CD4-positive, alpha-beta T cell (primary cell): ENCODE data around the gene VSX2. TPM values are rescaled to one million over a fixed set of nuclear protein-coding genes. Genes with fewer than 3 reads are reported as not detected.

ENCODE experiments used
- ATAC-seq: fragments of 200-7000 bp; cut with Tn5 transposase; one replicate; pipeline ENCODE4 v1.10.0; 2022; ENCODE audit warnings: mild to moderate bottlenecking; ENCODE audit not compliant: poor library complexity
- CTCF ChIA-PET: fragments of 350-600 bp; sonication (Branson Sonifier 250); formaldehyde crosslinking; loops from one replicate; lab custom pipeline; 2021; ENCODE audit warnings: antibody characterized with exemption, inconsistent platforms; lab: Charles Lee
- POLR2A ChIA-PET: fragments of 350-600 bp; sonication (Branson Sonifier 250); formaldehyde crosslinking; loops from one replicate; lab custom pipeline; 2021; ENCODE audit warnings: antibody characterized with exemption, inconsistent platforms; lab: Charles Lee
- DNase-seq, 14 experiments: peaks; one replicate each; pipeline ENCODE4 v3.0.0-alpha.2; 2013 to 2020; ENCODE audit warnings: mixed read lengths in 2 of 14
- H3K27ac ChIP-seq, 2 donors: one replicate each; pipeline versions ENCODE4 v1.5.1 to v1.7.0; 2013; ENCODE audit warnings: low read length in 2 of 2, low read depth in 1 of 2, mild to moderate bottlenecking in 1 of 2
- H3K27me3 ChIP-seq, 2 experiments: 1 replicate in 1 of 2; 2 replicates in 1 of 2; pipeline versions ENCODE4 v1.6.1 to v1.7.0; 2013; ENCODE audit warnings: low read length in 2 of 2, control low read depth in 1 of 2, mild to moderate bottlenecking in 1 of 2, moderate library complexity in 1 of 2; ENCODE audit not compliant: insufficient read depth in 2 of 2, control insufficient read depth in 1 of 2
- H3K36me3 ChIP-seq: one replicate; pipeline ENCODE4 v1.6.1; 2013; ENCODE audit warnings: low read length, control low read depth; ENCODE audit not compliant: insufficient read depth
- H3K4me1 ChIP-seq: one replicate; pipeline ENCODE4 v1.6.1; 2013; ENCODE audit warnings: low read length, control low read depth; ENCODE audit not compliant: insufficient read depth
- H3K4me3 ChIP-seq: one replicate; pipeline ENCODE4 v1.5.1; 2013; ENCODE audit warnings: mild to moderate bottlenecking, low read length, moderate library complexity
- H3K9me3 ChIP-seq, 2 experiments: 1 replicate in 1 of 2; 2 replicates in 1 of 2; pipeline versions ENCODE4 v1.6.1 to v1.7.0; 2013; ENCODE audit warnings: low read length in 2 of 2, mild to moderate bottlenecking in 2 of 2, control low read depth in 1 of 2, moderate library complexity in 1 of 2; ENCODE audit not compliant: control insufficient read depth in 1 of 2, insufficient read depth in 1 of 2
- H3K27ac Mint-ChIP-seq: one replicate; pipeline ENCODE4 v1.8.0; 2020; ENCODE audit warnings: mixed read lengths
- H3K27me3 Mint-ChIP-seq: one replicate; pipeline ENCODE4 v1.8.0; 2021; ENCODE audit warnings: mixed read lengths
- H3K36me3 Mint-ChIP-seq: one replicate; pipeline ENCODE4 v1.8.0; 2021; ENCODE audit warnings: low read depth, mixed read lengths
- H3K4me1 Mint-ChIP-seq: one replicate; pipeline ENCODE4 v1.8.0; 2021; ENCODE audit warnings: low read depth, mixed read lengths
- H3K4me3 Mint-ChIP-seq: one replicate; pipeline ENCODE4 v1.8.0; 2020; ENCODE audit warnings: mild to moderate bottlenecking, mixed read lengths
- H3K9me3 Mint-ChIP-seq: one replicate; pipeline ENCODE4 v1.8.0; 2020; ENCODE audit warnings: mixed read lengths
- CTCF ChIP-seq: fragments of 200-600 bp; IDR thresholded peaks from one replicate; pipeline ENCODE4 v1.8.0; 2022; ENCODE audit warnings: antibody characterized with exemption, mild to moderate bottlenecking
- intact Hi-C, 2 experiments: fragments of 100-400 bp; cut with DNase I in 1 of 2; cut with micrococcal nuclease in 1 of 2; formaldehyde crosslinking; loops; one replicate each; pipeline versions ENCODE4 v1.15.1 to v1.9.0; 2023 to 2025; cut with DNase I, micrococcal nuclease
- total RNA-seq, 174 experiments: library from RNA in 2 of 174; stranded (reverse) in 2 of 174; gene quantifications; one replicate each; pipeline ENCODE4 v1.2.3 and lab custom pipeline; 2021 to 2026

The VSX2 gene
- total RNA-seq, 2 experiments from 2014 or later = not detected

DNA sequence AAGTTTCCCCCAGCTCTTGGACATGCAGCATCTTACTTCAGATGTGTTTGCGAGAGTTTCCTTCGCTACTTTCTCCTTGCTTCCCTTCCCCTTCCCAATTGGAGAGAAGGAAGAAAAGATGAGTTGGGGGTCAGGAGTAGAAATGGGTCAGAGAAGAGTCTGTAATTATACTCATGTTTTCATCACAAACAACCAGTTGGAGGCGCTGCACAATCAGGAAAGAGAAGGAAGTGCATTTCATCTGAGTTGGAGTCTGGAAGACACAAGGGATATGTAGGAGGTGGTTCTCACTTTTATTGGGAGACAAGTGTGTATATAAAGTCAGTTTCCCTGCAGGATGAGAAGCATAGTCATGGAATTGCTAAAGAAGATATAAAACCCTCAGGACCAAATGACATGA, 31.3 kb upstream of the VSX2 start:
- CTCF ChIA-PET = no interaction called here
- Histone ChIP-seq H3K9me3 (no peaks in the 10 kb centered on the region), H3K4me3 (no peak overlapping the region), H3K27me3 (peaks cover 0 to 2% of the 10 kb centered on the region in 2 experiments), H3K4me1 (no peaks in the 10 kb centered on the region), H3K36me3 (no peaks in the 10 kb centered on the region), H3K27ac (no peak overlapping the region)
- Mint-ChIP-seq H3K27ac (no peak overlapping the region), H3K4me1 (no peaks in the 10 kb centered on the region), H3K4me3 (no peak overlapping the region), H3K36me3 (no peaks in the 10 kb centered on the region), H3K9me3 (no peaks in the 10 kb centered on the region), H3K27me3 (no peaks in the 10 kb centered on the region)
- POLR2A ChIA-PET = no interaction called here
- intact Hi-C loops = no loop called here
- TF ChIP-seq CTCF = no peak
- ATAC-seq (no peak), DNase-seq (no peak)

DNA sequence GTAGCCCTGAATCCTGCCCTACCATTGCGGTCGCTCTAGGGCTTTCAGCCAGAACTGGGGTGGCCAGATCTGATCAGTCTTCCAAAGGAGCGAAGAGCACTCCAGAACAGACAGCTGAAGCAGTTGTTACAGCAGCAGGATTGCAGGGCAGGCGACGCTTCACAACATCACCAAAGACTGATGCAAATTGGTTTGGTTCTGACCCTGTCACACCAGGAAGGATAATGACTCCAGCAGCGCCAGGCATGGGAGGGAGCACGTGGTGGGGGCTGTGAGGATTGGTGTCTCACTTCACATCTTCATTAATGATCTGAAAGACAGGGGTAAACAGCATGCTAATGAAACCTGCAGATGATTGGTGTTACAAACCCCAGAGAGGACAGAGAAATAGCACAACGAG, 30.6 kb upstream of the VSX2 start:
- H3K4me1 Mint-ChIP-seq = no peaks in the 10 kb centered on the region
- TF ChIP-seq CTCF = no peak
- intact Hi-C loops = no loop called here
- DNase-seq (no peak), ATAC-seq (no peak)
- Histone ChIP-seq H3K9me3 (no peaks in the 10 kb centered on the region), H3K36me3 (no peaks in the 10 kb centered on the region), H3K4me1 (no peaks in the 10 kb centered on the region), H3K27me3 (peaks cover 0 to 2% of the 10 kb centered on the region in 2 experiments), H3K27ac (no peak overlapping the region), H3K4me3 (no peak overlapping the region)
- ChIA-PET POLR2A (no interaction called here), CTCF (no interaction called here)
- H3K27ac Mint-ChIP-seq = no peak overlapping the region
- H3K4me3 Mint-ChIP-seq = no peak overlapping the region
- H3K9me3 Mint-ChIP-seq = no peaks in the 10 kb centered on the region
- H3K27me3 Mint-ChIP-seq = no peaks in the 10 kb centered on the region
- H3K36me3 Mint-ChIP-seq = no peaks in the 10 kb centered on the region

DNA sequence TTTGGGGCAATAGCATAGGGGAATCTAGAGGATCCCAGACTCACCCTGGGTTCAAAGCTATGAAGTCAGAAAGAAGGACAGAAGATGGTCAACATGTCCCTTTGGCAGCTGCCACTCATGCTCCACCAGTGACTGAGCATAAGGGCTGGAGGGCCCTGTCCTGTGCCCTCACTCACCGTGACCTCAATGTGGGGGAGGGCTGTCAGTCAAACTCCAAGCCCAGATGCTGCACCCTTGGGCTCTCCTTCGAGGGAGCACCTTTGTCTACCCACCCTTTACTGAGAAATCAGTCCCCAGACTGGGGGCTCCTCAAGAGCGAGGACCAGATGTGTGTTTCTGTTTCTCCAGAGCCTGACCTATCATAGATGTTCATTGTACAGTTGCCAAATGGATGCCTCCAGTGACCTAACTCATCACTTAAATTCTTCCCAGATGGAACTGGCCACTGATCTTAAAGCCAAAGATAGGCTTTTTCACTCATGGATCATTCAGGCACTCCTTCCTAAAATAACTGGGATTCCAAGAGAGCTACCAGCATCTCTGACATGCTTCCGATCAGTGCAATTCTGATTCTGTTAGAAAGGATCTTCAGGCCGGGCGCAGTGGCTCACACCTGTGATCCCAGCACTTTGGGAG, 27.2 kb upstream of the VSX2 start:
- intact Hi-C loops = no loop called here
- H3K4me1 ChIP-seq = no peaks in the 10 kb centered on the region
- no peaks in the 10 kb centered on the region for H3K36me3 ChIP-seq
- DNase-seq (no peak), ATAC-seq (no peak)
- H3K27ac ChIP-seq = no peak overlapping the region
- H3K27me3 ChIP-seq = peaks cover 0 to 4% of the 10 kb centered on the region in 2 experiments
- H3K36me3 Mint-ChIP-seq = no peaks in the 10 kb centered on the region
- no peak for TF ChIP-seq CTCF
- peaks cover 7% of the 10 kb centered on the region for H3K27me3 Mint-ChIP-seq
- H3K4me3 ChIP-seq = no peak overlapping the region
- CTCF ChIA-PET = no interaction called here
- no peaks in the 10 kb centered on the region for H3K9me3 Mint-ChIP-seq
- peaks cover 0 to 5% of the 10 kb centered on the region in 2 experiments for H3K9me3 ChIP-seq
- no peak overlapping the region for H3K4me3 Mint-ChIP-seq
- POLR2A ChIA-PET = no interaction called here
- H3K4me1 Mint-ChIP-seq = no peaks in the 10 kb centered on the region
- H3K27ac Mint-ChIP-seq = no peak overlapping the region
